Pancreas (tissue), 10 donors: Measurements from ENCODE around the gene SEC24A. TPM values are rescaled to one million over a fixed set of nuclear protein-coding genes. Genes with fewer than 3 reads are reported as not detected.
"Not testable (repeated sequence)": the region's sequence is repeated elsewhere in the genome, so short reads cannot be mapped to it uniquely, and the experiment has no call there.

Source experiments
- ATAC-seq, 4 donors: fragments of 200-7000 bp; cut with Tn5 transposase; one replicate each; pipeline versions ENCODE4 v1.8.0 to v1.9.1; 2020; ENCODE audit warnings: mild to moderate bottlenecking in 4 of 4, moderate library complexity in 4 of 4
- DNase-seq, 6 donors: peaks; one replicate each; pipeline ENCODE4 v3.0.0-alpha.2; 2020
- FAIRE-seq: peaks from 2 replicates; lab custom pipeline; 2012; peaks lifted over from hg19 to GRCh38; lab: Jason Lieb, UNC
- H3K27ac ChIP-seq, 4 donors: fragments of 200-600 bp; sonication (generic); 1 replicate in 3 of 4; 2 replicates in 1 of 4; pipeline versions ENCODE4 v1.5.0 to v1.8.0; 2020
- H3K27me3 ChIP-seq, 4 donors: fragments of 200-600 bp; one replicate each; pipeline ENCODE4 v1.8.0; 2021
- H3K36me3 ChIP-seq, 3 donors: fragments of 200-600 bp; sonication (generic) in 1 of 3; one replicate each; pipeline versions ENCODE4 v1.5.0 to v1.8.0; 2020 to 2021
- H3K4me1 ChIP-seq, 3 donors: fragments of 200-600 bp; one replicate each; pipeline ENCODE4 v1.8.0; 2021
- H3K4me3 ChIP-seq, 4 donors: fragments of 200-600 bp; sonication (generic) in 2 of 4; one replicate each; pipeline versions ENCODE4 v1.5.0 to v1.8.0; 2020 to 2021
- H3K9me3 ChIP-seq, 4 donors: fragments of 200-600 bp; one replicate each; pipeline ENCODE4 v1.8.0; 2021
- CTCF ChIP-seq, 4 donors: fragments of 200-600 bp; sonication (generic) in 3 of 4; IDR thresholded peaks; one replicate each; pipeline versions ENCODE4 v1.5.0 to v1.8.0; 2021; ENCODE audit warnings: antibody characterized with exemption in 4 of 4
- WGBS, 2 donors: extraction: QIAGEN DNeasy Blood & Tissue Kit; methylation state at CpG; one replicate each; pipeline ENCODE4 v1.1.7; 2013; 5-methylcytosine and 5-hydroxymethylcytosine counted together
- intact Hi-C, 3 donors: fragments of 100-400 bp; cut with DNase I; formaldehyde crosslinking; loops; one replicate each; pipeline versions ENCODE4 v1.11.1 to v1.14.2; 2022
- polyA plus RNA-seq, 2 donors: library from polyadenylated mRNA; stranded (reverse); fragments of 200-250 nt; gene quantifications; one replicate each; pipeline ENCODE4 v1.2.3, GENCODE V29; 2013
- total RNA-seq, 6 donors: library from RNA; stranded (reverse); fragmentation: NEBNext Ultra II Directional in 4 of 6; extraction: Animal tissue kit (Norgen Biotek cat#: 25700) in 4 of 6; gene quantifications; one replicate each; pipeline versions ENCODE4 v1.2.1 to v1.2.4, GENCODE V29; 2021 to 2023
- donor health status: healthy with polysubstance abuse.
- donor health status: DM: no; HTN: no; CAD: no; lungs with moderate emphysema.
- donor health status: DM: no; HTN: no; CAD: no.
- donor health status: control.
- donor health status: control.
- donor health status: Bipolar disorder and iron deficiency.
- donor health status: DM: yes; HTN: yes; CAD: no.
- donor health status: DM: no; HTN: no; CAD: no.
- donor health status: DM: no; HTN: no; CAD: no.
- donor health status: DM: yes; HTN: yes; CAD: no.

Gene SEC24A
- total and polyA plus RNA-seq, 8 donors, result 3.4 to 18.1 (median 10.2) TPM

DNA sequence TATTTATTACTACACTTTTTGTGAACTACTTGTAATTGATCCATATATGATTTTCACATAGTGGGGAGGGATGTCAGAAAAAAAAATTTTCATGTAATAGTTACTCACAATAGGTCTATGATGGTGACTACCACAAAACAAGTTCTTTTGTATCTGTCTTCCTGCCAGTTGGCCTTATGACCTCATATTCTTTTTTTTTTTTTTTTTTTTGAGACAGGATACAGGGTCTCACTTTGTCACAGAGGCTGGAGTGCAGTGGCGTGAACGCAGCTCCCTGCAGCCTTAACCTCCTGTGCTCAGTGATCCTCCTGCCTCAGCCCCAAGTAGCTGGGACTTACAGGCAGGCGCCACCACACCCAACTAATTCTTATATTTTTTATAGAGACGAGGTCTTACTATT, 10.9 kb downstream of the SEC24A start:
- DNase-seq (peak in 1 of 6 donors; percentile 9), ATAC-seq (no peak), FAIRE-seq (no peak)
- intact Hi-C loops, result no loop called here
- Histone ChIP-seq H3K27ac (no peak overlapping the region), H3K27me3 (no peaks in the 10 kb centered on the region), H3K9me3 (no peaks in the 10 kb centered on the region), H3K4me3 (no peak overlapping the region), H3K4me1 (peaks cover 0 to 8% (median 0%) of the 10 kb centered on the region in 3 donors), H3K36me3 (peaks cover 0 to 6% (median 0%) of the 10 kb centered on the region in 3 donors)
- 96 to 98% methylated on average over 4 of the region's 4 CpGs for WGBS, 2 donors
- no peak for TF ChIP-seq CTCF (IDR thresholded peaks at IDR 0.05)

DNA sequence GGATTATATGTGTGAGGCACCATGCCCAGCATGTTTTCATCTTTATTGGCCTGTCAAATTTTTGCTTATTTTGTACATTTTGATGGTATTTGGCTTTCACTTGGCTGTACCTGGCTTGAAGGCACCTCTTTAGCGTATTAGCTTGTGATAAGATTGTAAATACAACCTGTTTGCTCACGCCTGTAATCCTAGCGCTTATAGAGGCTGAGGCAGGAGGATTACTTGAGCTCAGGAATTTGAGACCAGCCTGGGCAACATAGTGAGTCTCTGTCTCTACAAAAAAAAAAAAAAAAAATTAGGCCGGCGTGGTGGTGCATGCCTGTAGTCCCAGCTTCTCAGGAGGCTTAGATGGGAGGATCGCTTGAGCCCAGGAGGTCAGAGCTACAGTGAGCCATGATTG, 11.3 kb downstream of the SEC24A start:
- no peak for TF ChIP-seq CTCF (IDR thresholded peaks at IDR 0.05)
- FAIRE-seq (no peak), ATAC-seq (peak in 2 of 4 donors; percentile 18 to 38), DNase-seq (no peak)
- H3K27me3 ChIP-seq, result no peaks in the 10 kb centered on the region
- H3K4me1 ChIP-seq, result peaks cover 0 to 8% (median 3%) of the 10 kb centered on the region in 3 donors
- peaks cover 0 to 6% (median 0%) of the 10 kb centered on the region in 3 donors for H3K36me3 ChIP-seq
- WGBS, 2 donors, result 68 to 72% methylated on average over 6 of the region's 6 CpGs
- no peak overlapping the region for H3K4me3 ChIP-seq
- H3K9me3 ChIP-seq, result no peaks in the 10 kb centered on the region
- intact Hi-C loops, result no loop called here
- no peak overlapping the region for H3K27ac ChIP-seq

- peaks cover 0 to 18% (median 3%) of the 10 kb centered on the region in 3 donors for H3K4me1 ChIP-seq
- H3K36me3 ChIP-seq, result peaks cover 0 to 6% (median 3%) of the 10 kb centered on the region in 3 donors
- no peak for TF ChIP-seq CTCF (IDR thresholded peaks at IDR 0.05)
- no peak overlapping the region for H3K27ac ChIP-seq
- FAIRE-seq, result no peak
- no peak for ATAC-seq
- DNase-seq, result no peak
- intact Hi-C loops, result no loop called here
- H3K9me3 ChIP-seq, result no peaks in the 10 kb centered on the region
- WGBS, 2 donors, result 74 to 81% methylated on average over 4 of the region's 4 CpGs
- no peak overlapping the region for H3K4me3 ChIP-seq
- H3K27me3 ChIP-seq, result no peaks in the 10 kb centered on the region
Observed at GRCh38 chr5:134662971-134663370, 14.4 kb downstream of the SEC24A start.

GRCh38 chr5:134664448-134664847, 15.9 kb downstream of the SEC24A start:
- H3K27ac ChIP-seq, result no peak overlapping the region
- H3K27me3 ChIP-seq, result no peaks in the 10 kb centered on the region
- ATAC-seq, result peak; percentile 38 to 89 (median 56)
- 34 to 45% methylated on average over 3 of the region's 3 CpGs for WGBS, 2 donors
- H3K4me3 ChIP-seq, result no peak overlapping the region
- H3K9me3 ChIP-seq, result no peaks in the 10 kb centered on the region
- H3K4me1 ChIP-seq, result peaks cover 0 to 18% (median 3%) of the 10 kb centered on the region in 3 donors
- no peak for FAIRE-seq
- no peak for DNase-seq
- intact Hi-C loops, result no loop called here
- H3K36me3 ChIP-seq, result peaks cover 0 to 10% (median 6%) of the 10 kb centered on the region in 3 donors
- no peak for TF ChIP-seq CTCF (IDR thresholded peaks at IDR 0.05)

DNA sequence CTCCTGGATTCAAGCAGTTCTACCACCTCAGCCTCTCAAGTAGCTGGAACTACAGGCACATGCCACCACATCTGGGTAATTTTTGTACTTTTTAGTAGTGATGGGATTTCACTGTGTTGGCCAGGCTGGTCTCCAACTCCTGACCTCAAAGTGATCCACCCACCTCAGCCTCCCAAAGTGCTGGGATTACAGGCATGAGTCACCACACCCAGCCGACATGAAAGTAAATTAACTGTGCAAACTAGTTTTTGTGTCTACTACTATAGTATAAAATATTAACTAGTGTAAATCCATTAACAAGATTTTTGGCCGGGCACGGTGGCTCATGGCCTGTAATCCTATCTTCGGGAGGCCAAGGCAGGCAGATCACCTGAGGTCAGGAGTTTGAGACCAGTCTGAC, 25.0 kb downstream of the SEC24A start:
- 76 to 82% methylated on average over 4 of the region's 4 CpGs for WGBS, 2 donors
- H3K4me1 ChIP-seq, FAIRE-seq, H3K9me3 ChIP-seq, H3K27me3 ChIP-seq, intact Hi-C loops, H3K4me3 ChIP-seq, DNase-seq, ATAC-seq, H3K27ac ChIP-seq: not testable (repeated sequence)
- H3K36me3 ChIP-seq, result peaks cover 0 to 65% (median 13%) of the 10 kb centered on the region in 3 donors

GRCh38 chr5:134677357-134677756, 28.8 kb downstream of the SEC24A start:
- H3K27me3 ChIP-seq, H3K9me3 ChIP-seq, H3K4me1 ChIP-seq, H3K27ac ChIP-seq, FAIRE-seq, intact Hi-C loops, DNase-seq, H3K4me3 ChIP-seq: not testable (repeated sequence)
- H3K36me3 ChIP-seq, result peaks cover 3 to 74% (median 23%) of the 10 kb centered on the region in 3 donors
- 50 to 66% methylated on average over 4 of the region's 4 CpGs for WGBS, 2 donors
- peak in 3 of 4 donors; percentile 43 to 60 (median 53) for ATAC-seq

GRCh38 chr5:134690144-134690543, 41.6 kb downstream of the SEC24A start:
- H3K27me3 ChIP-seq, ATAC-seq, H3K4me1 ChIP-seq, H3K27ac ChIP-seq, H3K4me3 ChIP-seq, H3K9me3 ChIP-seq, DNase-seq, FAIRE-seq, intact Hi-C loops: not testable (repeated sequence)
- H3K36me3 ChIP-seq, result peaks cover 0 to 61% (median 14%) of the 10 kb centered on the region in 3 donors
- 94 to 95% methylated on average over 8 of the region's 8 CpGs for WGBS, 2 donors
